Neural cell (in vitro differentiated cells): ENCODE measurements around the gene OR6B3.

ENCODE experiments used
- CTCF ChIP-seq: fragments of 450-650 bp; IDR thresholded peaks from 2 replicates; pipeline ENCODE4 v1.5.1; 2014; ENCODE audit warnings: antibody characterized with exemption, mild to moderate bottlenecking, moderate library complexity; ENCODE audit not compliant: poor library complexity, severe bottlenecking
- EP300 ChIP-seq: fragments of 450-650 bp; conservative IDR thresholded peaks from 2 replicates; pipeline ENCODE4 v1.6.1; 2014; ENCODE audit warnings: antibody characterized with exemption, mild to moderate bottlenecking, moderate library complexity; ENCODE audit not compliant: poor library complexity, severe bottlenecking
- EZH2 ChIP-seq: fragments of 200-600, 300-800 bp; shearing (Covaris generic), sonication (generic); IDR thresholded peaks from 2 replicates; pipeline ENCODE4 v1.6.1; 2014; ENCODE audit warnings: antibody characterized with exemption, low read length, borderline replicate concordance, mild to moderate bottlenecking; ENCODE audit not compliant: insufficient read depth, poor library complexity, severe bottlenecking
- MXI1 ChIP-seq: fragments of 450-650 bp; conservative IDR thresholded peaks from 2 replicates; pipeline ENCODE4 v1.6.1; 2014; ENCODE audit warnings: antibody characterized with exemption, mild to moderate bottlenecking; ENCODE audit not compliant: poor library complexity, severe bottlenecking
- POLR2AphosphoS5 ChIP-seq: IDR thresholded peaks from 2 replicates; pipeline ENCODE4 v1.6.1; 2012
- RAD21 ChIP-seq: fragments of 450-650 bp; conservative IDR thresholded peaks from 2 replicates; pipeline ENCODE4 v1.6.1; 2014; ENCODE audit warnings: antibody characterized with exemption, mild to moderate bottlenecking, moderate library complexity
- REST ChIP-seq: IDR thresholded peaks from 2 replicates; pipeline ENCODE4 v1.6.1; 2012; ENCODE audit warnings: borderline replicate concordance
- SMC3 ChIP-seq: fragments of 450-650 bp; conservative IDR thresholded peaks from 2 replicates; pipeline ENCODE4 v1.6.1; 2014; ENCODE audit warnings: antibody characterized with exemption, mild to moderate bottlenecking, moderate library complexity; ENCODE audit not compliant: poor library complexity
- TAF1 ChIP-seq: IDR thresholded peaks from 2 replicates; pipeline ENCODE4 v1.6.1; 2012; ENCODE audit warnings: low read depth

GRCh38 chr2:240041363-240041762, 12.0 kb downstream of the OR6B3 start:
- no peak for TF ChIP-seq CTCF
- no peak for TF ChIP-seq REST
- no peak for TF ChIP-seq EZH2
- TF ChIP-seq MXI1, result no peak
- TF ChIP-seq RAD21, result no peak
- TF ChIP-seq POLR2AphosphoS5, result no peak
- TF ChIP-seq SMC3, result no peak
- TF ChIP-seq EP300, result no peak
- TF ChIP-seq TAF1, result no peak
